Adrenal gland (tissue), 12 donors: ENCODE measurements around the gene KDM2A. TPM values are rescaled to one million over a fixed set of nuclear protein-coding genes. Genes with fewer than 3 reads are reported as not detected.

Experiments used
- DNase-seq, 7 donors: peaks; one replicate each; pipeline ENCODE4 v3.0.0-alpha.2; 2019 to 2020
- H3K27ac ChIP-seq, 5 donors: fragments of 200-600 bp; sonication (generic) in 4 of 5; 1 replicate in 3 of 5; 2 replicates in 2 of 5; pipeline versions ENCODE4 v1.5.1 to v1.8.0; 2016 to 2020; ENCODE audit warnings: mild to moderate bottlenecking in 1 of 5
- H3K27me3 ChIP-seq: fragments of 200-600 bp; 2 replicates; pipeline ENCODE4 v1.8.0; 2021
- H3K36me3 ChIP-seq, 2 donors: fragments of 200-600 bp; replicated peaks in 1 of 2; 1 replicate in 1 of 2; 2 replicates in 1 of 2; pipeline versions ENCODE4 v1.5.1 to v1.8.0; 2018 to 2022
- H3K4me1 ChIP-seq, 2 donors: fragments of 200-600 bp; replicated peaks in 1 of 2; 1 replicate in 1 of 2; 2 replicates in 1 of 2; pipeline versions ENCODE4 v1.5.1 to v1.8.0; 2018 to 2021
- H3K4me3 ChIP-seq, 4 donors: fragments of 200-600 bp; sonication (generic) in 3 of 4; one replicate each; pipeline ENCODE4 v1.5.1; 2016 to 2018
- H3K9me3 ChIP-seq, 3 donors: fragments of 200-600 bp; sonication (generic) in 1 of 3; replicated peaks in 1 of 3; 1 replicate in 2 of 3; 2 replicates in 1 of 3; pipeline versions ENCODE4 v1.5.1 to v1.8.0; 2016 to 2021
- POLR2A ChIP-seq, 2 donors: fragments of 450-650 bp; IDR thresholded peaks; one replicate each; pipeline ENCODE4 v1.6.1; 2017; ENCODE audit warnings: antibody characterized with exemption in 2 of 2, mild to moderate bottlenecking in 2 of 2, moderate library complexity in 1 of 2
- WGBS, 4 donors: extraction: QIAGEN DNeasy Blood & Tissue Kit in 2 of 4; methylation state at CpG; one replicate each; pipeline versions ENCODE4 v1.1.5 to v1.1.7; 2013 to 2017; 5-methylcytosine and 5-hydroxymethylcytosine counted together
- intact Hi-C, 2 donors: fragments of 100-400 bp; cut with DNase I; formaldehyde crosslinking; loops; one replicate each; pipeline versions ENCODE4 v1.14.1 to v1.15.0; 2022 to 2023
- polyA plus RNA-seq, 3 donors: library from polyadenylated mRNA; stranded (reverse); fragments of 200-250 nt in 2 of 3; fragments of 350-450 nt in 1 of 3; fragmentation: Illumina TruSeq in 1 of 3; extraction: RNeasy Lipid Tissue Mini Kit (QIAGEN cat#74804) in 1 of 3; gene quantifications; one replicate each; pipeline ENCODE4 v1.2.3, GENCODE V29; 2013 to 2014
- total RNA-seq, 9 donors: library from RNA; depleted of rRNA in 4 of 9; stranded (reverse); fragments of >200 nt in 4 of 9; fragments of 120-200 nt in 1 of 9; fragmentation: NEBNext Ultra II Directional in 1 of 9; extraction: Animal tissue kit (Norgen Biotek cat#: 25700) in 1 of 9; gene quantifications; one replicate each; pipeline versions ENCODE4 v1.1.0 to v1.2.4, GENCODE V29; 2013 to 2023
- TF ChIP-seq, protein P1 (sequence below), 6 experiments: fragments of 450-650 bp in 4 of 6; fragments of 200-600 bp in 2 of 6; sonication (generic) in 1 of 6; IDR thresholded peaks; 1 replicate in 5 of 6; 2 replicates in 1 of 6; pipeline versions ENCODE4 v1.5.1 to v1.8.0; 2016 to 2021; ENCODE audit warnings: antibody characterized with exemption in 6 of 6, mild to moderate bottlenecking in 2 of 6, moderate library complexity in 1 of 6
- donor health status: healthy with polysubstance abuse.
- donor health status: Bipolar disorder and iron deficiency.
- donor health status: DM: yes; HTN: yes; CAD: no.
- donor health status: DM: no; HTN: no; CAD: no.
- donor health status: DM: no; HTN: no; CAD: no.
- donor health status: DM: yes; HTN: yes; CAD: no.

The KDM2A gene
- total and polyA plus RNA-seq, 12 donors = 30.6 to 65.3 (median 45.7) TPM

DNA sequence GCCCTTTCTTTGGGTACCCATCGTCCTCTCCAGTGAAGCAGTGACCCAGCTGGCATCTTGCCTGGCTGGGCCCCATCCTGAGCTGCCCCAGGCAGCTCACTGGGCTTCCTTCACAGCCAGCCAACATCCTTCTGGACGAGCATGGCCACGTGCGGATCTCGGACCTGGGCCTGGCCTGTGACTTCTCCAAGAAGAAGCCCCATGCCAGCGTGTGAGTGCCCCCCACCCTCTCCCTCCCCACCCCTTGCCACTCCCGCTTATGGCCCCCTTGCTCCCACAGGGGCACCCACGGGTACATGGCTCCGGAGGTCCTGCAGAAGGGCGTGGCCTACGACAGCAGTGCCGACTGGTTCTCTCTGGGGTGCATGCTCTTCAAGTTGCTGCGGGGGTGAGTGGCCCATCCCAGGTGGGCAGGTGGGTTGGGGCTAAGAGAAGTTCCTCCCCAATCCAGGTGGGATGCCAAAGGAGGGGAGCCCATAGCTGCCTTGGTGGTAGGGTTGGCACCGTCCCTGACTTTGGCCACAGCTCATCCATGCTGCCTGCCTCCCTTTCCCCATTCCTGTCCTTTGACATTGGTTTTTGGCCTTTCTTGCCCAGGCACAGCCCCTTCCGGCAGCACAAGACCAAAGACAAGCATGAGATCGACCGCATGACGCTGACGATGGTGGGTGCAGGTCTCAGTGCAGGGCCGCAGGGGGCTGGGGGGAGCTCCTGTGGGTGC is 163.3 kb downstream of the KDM2A start:
- intact Hi-C loops = no loop called here
- H3K9me3 ChIP-seq = no peaks in the 10 kb centered on the region
- peak in 1 of 7 donors; percentile 9 for DNase-seq
- no peaks in the 10 kb centered on the region for H3K27me3 ChIP-seq
- H3K4me1 ChIP-seq = peaks cover 0 to 26% of the 10 kb centered on the region in 2 donors
- peaks cover 0 to 82% of the 10 kb centered on the region in 2 donors for H3K36me3 ChIP-seq
- TF ChIP-seq POLR2A (IDR thresholded peaks at IDR 0.05) = no peak
- TF ChIP-seq, protein P1, sequence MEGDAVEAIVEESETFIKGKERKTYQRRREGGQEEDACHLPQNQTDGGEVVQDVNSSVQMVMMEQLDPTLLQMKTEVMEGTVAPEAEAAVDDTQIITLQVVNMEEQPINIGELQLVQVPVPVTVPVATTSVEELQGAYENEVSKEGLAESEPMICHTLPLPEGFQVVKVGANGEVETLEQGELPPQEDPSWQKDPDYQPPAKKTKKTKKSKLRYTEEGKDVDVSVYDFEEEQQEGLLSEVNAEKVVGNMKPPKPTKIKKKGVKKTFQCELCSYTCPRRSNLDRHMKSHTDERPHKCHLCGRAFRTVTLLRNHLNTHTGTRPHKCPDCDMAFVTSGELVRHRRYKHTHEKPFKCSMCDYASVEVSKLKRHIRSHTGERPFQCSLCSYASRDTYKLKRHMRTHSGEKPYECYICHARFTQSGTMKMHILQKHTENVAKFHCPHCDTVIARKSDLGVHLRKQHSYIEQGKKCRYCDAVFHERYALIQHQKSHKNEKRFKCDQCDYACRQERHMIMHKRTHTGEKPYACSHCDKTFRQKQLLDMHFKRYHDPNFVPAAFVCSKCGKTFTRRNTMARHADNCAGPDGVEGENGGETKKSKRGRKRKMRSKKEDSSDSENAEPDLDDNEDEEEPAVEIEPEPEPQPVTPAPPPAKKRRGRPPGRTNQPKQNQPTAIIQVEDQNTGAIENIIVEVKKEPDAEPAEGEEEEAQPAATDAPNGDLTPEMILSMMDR (IDR thresholded peaks at IDR 0.05) = no peak
- H3K27ac ChIP-seq = peak overlapping the region in 3 of 5 donors; percentile 5 to 77 (median 28)
- 82 to 90% (median 85%) methylated on average over 4 to 20 of the region's 20 CpGs for WGBS, 4 donors
- H3K4me3 ChIP-seq = no peak overlapping the region

DNA sequence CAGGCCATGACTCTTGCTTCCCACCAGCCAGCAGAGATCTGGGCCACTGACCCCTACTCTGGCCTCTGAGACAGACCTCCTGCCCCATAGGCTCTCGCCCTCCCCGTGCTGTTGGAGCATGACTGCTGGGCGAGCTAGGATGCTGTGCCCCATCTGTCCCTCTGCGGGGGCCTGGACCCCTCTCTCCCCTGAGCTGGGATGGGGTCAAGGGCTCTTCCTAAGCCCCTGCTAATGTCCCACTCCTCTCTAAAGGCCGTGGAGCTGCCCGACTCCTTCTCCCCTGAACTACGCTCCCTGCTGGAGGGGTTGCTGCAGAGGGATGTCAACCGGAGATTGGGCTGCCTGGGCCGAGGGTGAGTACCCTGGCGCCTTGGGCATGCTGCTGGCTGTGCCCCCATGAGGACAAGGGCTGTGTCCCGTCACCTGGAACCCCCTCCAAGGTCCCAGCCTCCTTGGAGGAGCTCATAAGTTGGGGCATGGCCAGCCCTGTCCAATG is 163.9 kb downstream of the KDM2A start:
- Histone ChIP-seq H3K27ac (peak overlapping the region in 4 of 5 donors; percentile 5 to 77 (median 38)), H3K27me3 (no peaks in the 10 kb centered on the region), H3K36me3 (peaks cover 0 to 82% of the 10 kb centered on the region in 2 donors), H3K4me1 (peaks cover 4 to 26% of the 10 kb centered on the region in 2 donors), H3K9me3 (no peaks in the 10 kb centered on the region), H3K4me3 (no peak overlapping the region)
- 85 to 100% (median 88%) methylated on average over 4 to 11 of the region's 11 CpGs for WGBS, 4 donors
- DNase-seq = peak in 1 of 7 donors; percentile 9
- intact Hi-C loops = no loop called here
- TF ChIP-seq POLR2A (IDR thresholded peaks at IDR 0.05) = no peak
- TF ChIP-seq, protein P1 (IDR thresholded peaks at IDR 0.05) = no peak

DNA sequence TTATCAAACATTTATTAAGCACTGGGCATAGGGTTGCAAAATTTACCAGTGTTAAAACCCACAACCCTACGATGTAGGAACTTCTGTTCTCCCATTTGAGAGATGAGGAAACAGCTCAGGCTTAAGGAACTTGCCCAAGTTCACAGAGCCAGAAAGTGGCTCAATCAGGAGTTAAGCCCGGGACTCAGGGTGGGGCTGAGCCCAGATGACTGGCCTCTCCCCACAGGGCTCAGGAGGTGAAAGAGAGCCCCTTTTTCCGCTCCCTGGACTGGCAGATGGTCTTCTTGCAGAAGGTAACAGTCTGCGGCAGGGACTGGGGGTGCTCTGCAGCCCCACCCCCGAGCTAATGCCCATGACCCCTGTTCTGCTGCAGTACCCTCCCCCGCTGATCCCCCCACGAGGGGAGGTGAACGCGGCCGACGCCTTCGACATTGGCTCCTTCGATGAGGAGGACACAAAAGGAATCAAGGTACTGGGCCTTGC is 164.5 kb downstream of the KDM2A start:
- Histone ChIP-seq H3K4me1 (peaks cover 10 to 24% of the 10 kb centered on the region in 2 donors), H3K27ac (peak overlapping the region in 3 of 5 donors; percentile 28 to 84 (median 47)), H3K4me3 (no peak overlapping the region), H3K36me3 (peaks cover 0 to 82% of the 10 kb centered on the region in 2 donors), H3K27me3 (no peaks in the 10 kb centered on the region), H3K9me3 (no peaks in the 10 kb centered on the region)
- TF ChIP-seq POLR2A (IDR thresholded peaks at IDR 0.05) = no peak
- 71 to 89% (median 80%) methylated on average over 10 to 13 of the region's 13 CpGs for WGBS, 4 donors
- intact Hi-C loops = no loop called here
- DNase-seq = peak in 1 of 7 donors; percentile 16

DNA sequence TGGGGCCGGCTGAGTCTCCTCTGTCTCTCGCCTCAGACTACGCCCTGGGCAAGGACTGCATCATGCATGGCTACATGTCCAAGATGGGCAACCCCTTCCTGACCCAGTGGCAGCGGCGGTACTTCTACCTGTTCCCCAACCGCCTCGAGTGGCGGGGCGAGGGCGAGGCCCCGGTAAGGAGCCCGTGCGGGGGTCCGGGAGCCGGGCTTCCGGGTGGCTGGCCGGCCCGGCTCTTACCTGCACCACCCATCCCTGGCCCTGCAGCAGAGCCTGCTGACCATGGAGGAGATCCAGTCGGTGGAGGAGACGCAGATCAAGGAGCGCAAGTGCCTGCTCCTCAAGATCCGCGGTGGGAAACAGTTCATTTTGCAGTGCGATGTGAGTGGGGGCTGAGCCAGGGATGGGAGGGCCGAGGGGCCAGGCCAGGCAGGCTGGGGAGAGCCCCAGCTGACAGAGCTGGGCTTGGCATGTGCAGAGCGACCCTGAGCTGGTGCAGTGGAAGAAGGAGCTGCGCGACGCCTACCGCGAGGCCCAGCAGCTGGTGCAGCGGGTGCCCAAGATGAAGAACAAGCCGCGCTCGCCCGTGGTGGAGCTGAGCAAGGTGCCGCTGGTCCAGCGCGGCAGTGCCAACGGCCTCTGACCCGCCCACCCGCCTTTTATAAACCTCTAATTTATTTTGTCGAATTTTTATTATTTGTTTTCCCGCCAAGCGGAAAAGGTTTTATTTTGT is 165.9 kb downstream of the KDM2A start:
- TF ChIP-seq, protein P1 (IDR thresholded peaks at IDR 0.05) = no peak
- no peak for TF ChIP-seq POLR2A (IDR thresholded peaks at IDR 0.05)
- intact Hi-C loops = no loop called here
- Histone ChIP-seq H3K27ac (no peak overlapping the region), H3K4me1 (peaks cover 15 to 19% of the 10 kb centered on the region in 2 donors), H3K36me3 (peaks cover 0 to 68% of the 10 kb centered on the region in 2 donors), H3K4me3 (no peak overlapping the region), H3K27me3 (no peaks in the 10 kb centered on the region), H3K9me3 (no peaks in the 10 kb centered on the region)
- peak in 1 of 7 donors; percentile 7 for DNase-seq
- WGBS, 4 donors = 86 to 90% (median 89%) methylated on average over 30 to 45 of the region's 45 CpGs
